GM12878 (cell line): Measurements from ENCODE around the gene NOTCH4. TPM values are rescaled to one million over a fixed set of nuclear protein-coding genes. Genes with fewer than 3 reads are reported as not detected.

Experiments
- ATAC-seq: fragments of 200-7000 bp; cut with Tn5 transposase; 3 replicates; pipeline ENCODE4 v1.9.1; 2020; ENCODE audit warnings: mild to moderate bottlenecking, moderate library complexity
- BruUV-seq: library from RNA; stranded (reverse); fragments of 400-500 nt; replicated peaks from 2 replicates; lab custom pipeline; 2021; lab: Mats Ljungman, UMichigan
- CTCF ChIA-PET: fragments of 300-600 bp; sonication (Branson Sonifier 250); formaldehyde crosslinking; extraction: SDS; loops from one replicate; lab custom pipeline; 2021; ENCODE audit warnings: inconsistent platforms; lab: Yijun Ruan, JAX
- POLR2A ChIA-PET: fragments of 350-600 bp; formaldehyde crosslinking; extraction: SDS; loops from one replicate; lab custom pipeline; 2021; ENCODE audit warnings: inconsistent platforms; lab: Charles Lee
- RAD21 ChIA-PET: fragments of 300-600 bp; sonication (Branson Sonifier 250); formaldehyde crosslinking; loops from one replicate; lab custom pipeline; 2023; ENCODE audit warnings: antibody characterized with exemption; ENCODE audit not compliant: unreplicated experiment; lab: Charles Lee
- SMC1A ChIA-PET: fragments of 300-600 bp; sonication (Branson Sonifier 250); formaldehyde crosslinking; loops from one replicate; lab custom pipeline; 2023; ENCODE audit not compliant: unreplicated experiment, uncharacterized antibody; lab: Charles Lee
- DNase-seq: peaks from one replicate; pipeline ENCODE4 v3.0.0-alpha.2; 2011; ENCODE audit warnings: low read depth, low spot score
- FAIRE-seq: peaks from 3 replicates; lab custom pipeline; 2011; peaks lifted over from hg19 to GRCh38; lab: Jason Lieb, UNC
- H2AFZ ChIP-seq: 2 replicates; pipeline ENCODE4 v1.6.0; 2011; ENCODE audit warnings: low read depth, low read length, control low read depth; ENCODE audit not compliant: control insufficient read depth
- H3K27ac ChIP-seq: 2 replicates; pipeline ENCODE4 v1.5.1; 2011; ENCODE audit warnings: control low read depth; ENCODE audit not compliant: control insufficient read depth, insufficient read depth
- H3K27me3 ChIP-seq, 2 experiments: replicated peaks in 1 of 2; 2 replicates each; pipeline versions ENCODE4 v1.6.0 to v1.6.1; 2011; ENCODE audit warnings: low read length in 1 of 2; ENCODE audit not compliant: control insufficient read depth in 2 of 2, insufficient read depth in 2 of 2
- H3K36me3 ChIP-seq, 2 experiments: 2 replicates each; pipeline ENCODE4 v1.5.1; 2011; ENCODE audit warnings: low read length in 1 of 2; ENCODE audit not compliant: control insufficient read depth in 2 of 2, insufficient read depth in 2 of 2
- H3K4me1 ChIP-seq: 2 replicates; pipeline ENCODE4 v1.6.1; 2011; ENCODE audit warnings: mild to moderate bottlenecking, low read length, moderate library complexity, mixed read lengths; ENCODE audit not compliant: control insufficient read depth, insufficient read depth
- H3K4me2 ChIP-seq: 2 replicates; pipeline ENCODE4 v1.6.0; 2011; ENCODE audit warnings: control low read depth; ENCODE audit not compliant: control insufficient read depth, insufficient read depth
- H3K4me3 ChIP-seq: fragments of 200-600 bp; sonication (generic); 2 replicates; pipeline ENCODE4 v1.5.1; 2016
- H3K79me2 ChIP-seq: 2 replicates; pipeline ENCODE4 v1.6.0; 2011; ENCODE audit warnings: low read length; ENCODE audit not compliant: control insufficient read depth, insufficient read depth
- H3K9ac ChIP-seq: 2 replicates; pipeline ENCODE4 v1.8.0; 2011; ENCODE audit warnings: low read length, control low read depth, mixed read lengths; ENCODE audit not compliant: control insufficient read depth, insufficient read depth
- H3K9me3 ChIP-seq: replicated peaks from 3 replicates; pipeline ENCODE4 v1.5.1; 2011; ENCODE audit warnings: mild to moderate bottlenecking, low read length; ENCODE audit not compliant: control insufficient read depth, insufficient read depth
- H4K20me1 ChIP-seq: 2 replicates; pipeline ENCODE4 v1.6.0; 2011; ENCODE audit not compliant: control insufficient read depth, insufficient read depth
- BCL3 ChIP-seq: IDR thresholded peaks from 2 replicates; pipeline ENCODE4 v1.6.1; 2011; ENCODE audit warnings: borderline replicate concordance, low read depth, mild to moderate bottlenecking, moderate library complexity, low read length; ENCODE audit not compliant: insufficient read depth, poor library complexity, severe bottlenecking
- EP300 ChIP-seq, 2 experiments: fragments of 150-350 bp in 1 of 2; IDR thresholded peaks; 2 replicates each; pipeline ENCODE4 v1.6.1; 2011 to 2012; ENCODE audit warnings: low read depth in 2 of 2, low read length in 2 of 2, borderline replicate concordance in 1 of 2, improper control_type of control experiment in 1 of 2, inconsistent platforms in 1 of 2; ENCODE audit not compliant: control insufficient read depth in 1 of 2
- FOXK2 ChIP-seq: fragments of 450-650 bp; IDR thresholded peaks from 2 replicates; pipeline ENCODE4 v1.6.1; 2017; ENCODE audit warnings: mild to moderate bottlenecking, moderate library complexity
- GATAD2B ChIP-seq: fragments of 450-650 bp; conservative IDR thresholded peaks from 2 replicates; pipeline ENCODE4 v1.6.1; 2017; ENCODE audit warnings: low read depth, mild to moderate bottlenecking, moderate library complexity
- MEF2A ChIP-seq: IDR thresholded peaks from 2 replicates; pipeline ENCODE4 v1.6.1; 2011; ENCODE audit warnings: low read depth, mild to moderate bottlenecking, low read length, moderate library complexity; ENCODE audit not compliant: insufficient read depth
- MYB ChIP-seq: fragments of 150-350 bp; IDR thresholded peaks from 2 replicates; pipeline ENCODE4 v1.6.1; 2014; ENCODE audit warnings: mild to moderate bottlenecking, low read depth, low read length, borderline replicate concordance
- MYC ChIP-seq: IDR thresholded peaks from 2 replicates; pipeline ENCODE4 v1.6.1; 2011; ENCODE audit warnings: mild to moderate bottlenecking, low read length, moderate library complexity, inconsistent platforms; ENCODE audit not compliant: insufficient read depth, insufficient replicate concordance, insufficient read length, severe bottlenecking
- NFYA ChIP-seq: IDR thresholded peaks from 2 replicates; pipeline ENCODE4 v1.6.1; 2011; ENCODE audit warnings: low read depth, mild to moderate bottlenecking, low read length, improper control_type of control experiment, borderline replicate concordance
- NR2C1 ChIP-seq: fragments of 450-650 bp; IDR thresholded peaks from 2 replicates; pipeline ENCODE4 v1.6.1; 2017; ENCODE audit warnings: antibody characterized with exemption, mild to moderate bottlenecking, moderate library complexity
- PAX8 ChIP-seq: fragments of 450-650 bp; IDR thresholded peaks from 2 replicates; pipeline ENCODE4 v1.6.1; 2017; ENCODE audit warnings: mild to moderate bottlenecking, moderate library complexity
- POU2F2 ChIP-seq: IDR thresholded peaks from 3 replicates; pipeline ENCODE4 v1.6.1; 2011; ENCODE audit warnings: low read depth, mild to moderate bottlenecking, low read length, borderline replicate concordance
- RAD21 ChIP-seq: IDR thresholded peaks from 2 replicates; pipeline ENCODE4 v1.6.1; 2011; ENCODE audit warnings: mild to moderate bottlenecking, low read depth, low read length, moderate library complexity; ENCODE audit not compliant: insufficient read depth
- SMAD5 ChIP-seq: IDR thresholded peaks from 2 replicates; pipeline ENCODE4 v1.6.1; 2016; ENCODE audit warnings: antibody characterized with exemption, low read depth
- SP1 ChIP-seq: IDR thresholded peaks from one replicate; pipeline ENCODE4 v1.6.1; 2011; ENCODE audit warnings: low read depth, low read length
- TCF3 ChIP-seq: IDR thresholded peaks from 2 replicates; pipeline ENCODE4 v1.6.1; 2012; ENCODE audit warnings: low read depth, mild to moderate bottlenecking, low read length, borderline replicate concordance; ENCODE audit not compliant: insufficient read depth
- ZBED1 ChIP-seq: IDR thresholded peaks from 2 replicates; pipeline ENCODE4 v1.6.1; 2016; ENCODE audit warnings: borderline replicate concordance
- ZZZ3 ChIP-seq: IDR thresholded peaks from 2 replicates; pipeline ENCODE4 v1.6.1; 2011; ENCODE audit warnings: low read depth; ENCODE audit not compliant: control insufficient read depth, insufficient read length
- WGBS: methylation state at CpG from one replicate; pipeline ENCODE4 v1.1.6; 2016; ENCODE audit warnings: low lambda C conversion rate; ENCODE audit not compliant: insufficient replicate concordance, insufficient coverage; ENCODE audit errors: missing lambda C conversion rate; 5-methylcytosine and 5-hydroxymethylcytosine counted together
- in situ Hi-C: fragments of 300-500 bp; cut with MboI; formaldehyde crosslinking; loops from 9 replicates; pipeline ENCODE4 v1.14.3; 2018; ENCODE audit warnings: mixed read lengths
- intact Hi-C: fragments of 100-400 bp; cut with micrococcal nuclease; formaldehyde crosslinking; loops from one replicate; pipeline ENCODE4 v1.14.2; 2022; ENCODE audit not compliant: unreplicated experiment
- polyA plus RNA-seq, 11 experiments: library from polyadenylated mRNA; depleted of rRNA in 4 of 11; unstranded in 6 of 11; stranded (reverse) in 5 of 11; fragments of >200 nt; fragmentation: Nextera tagmentation in 4 of 11; fragmentation: Illumina TruSeq in 1 of 11; extraction: Ambion mirVana in 4 of 11; extraction: Trizol in 1 of 11; gene quantifications; 1 replicate in 1 of 11; 2 replicates in 10 of 11; pipeline versions ENCODE4 v1.2.1 to v1.2.3, GENCODE V29; 2011 to 2016; ENCODE audit warnings: inconsistent platforms in 2 of 11, missing spikeins in 2 of 11, low read depth in 1 of 11
- total RNA-seq, 4 experiments: library from RNA; depleted of rRNA in 3 of 4; stranded (reverse); fragments of >200 nt in 3 of 4; fragmentation: Illumina TruSeq in 1 of 4; extraction: Trizol in 1 of 4; gene quantifications; 2 replicates each; pipeline versions ENCODE4 v1.2.1 to v1.2.3, GENCODE V29; 2013 to 2021
- TF ChIP-seq, protein P1 (sequence below): IDR thresholded peaks from 2 replicates; pipeline ENCODE4 v1.6.1; 2012; ENCODE audit warnings: low read length, inconsistent platforms

Gene NOTCH4
- total and polyA plus RNA-seq, 10 of the 15 experiments (the other 5 are each of a cell fraction or from before 2014, with no cell fraction given) = 0.66 to 3.3 (median 1.4) TPM

- H2AFZ ChIP-seq = peak overlapping the region; percentile 84
- peak overlapping the region; percentile 99 for H3K27ac ChIP-seq
- intact Hi-C loops = loop anchor here (1.0 to 5.0 kb wide), 2 partner anchors 41 to 77 kb away; no protein-coding TSS in a partner anchor
- no peaks in the 10 kb centered on the region for H3K9me3 ChIP-seq
- H3K4me2 ChIP-seq = peak overlapping the region; percentile 79
- in situ Hi-C loops = no loop called here
- ChIA-PET SMC1A (interaction anchor here (0.6 to 1.9 kb wide), 11 partner anchors 8 to 237 kb away, joined by 3 to 17 read pairs (median 3); partner anchors contain the start of genes AGPAT1, ATF6B, FKBPL and NELFE), POLR2A (interaction anchor here (0.6 to 2.6 kb wide), 24 partner anchors 11 to 1216 kb away, joined by 3 to 51 read pairs (median 4); partner anchors contain the start of genes AGPAT1, ATF6B, EGFL8 and FKBPL), CTCF (interaction anchor here (0.6 to 4.2 kb wide), 20 partner anchors 9 to 642 kb away, joined by 3 to 35 read pairs (median 4); partner anchors contain the start of genes AGPAT1, ATF6B, EGFL8 and FKBPL), RAD21 (interaction anchor here (0.6 to 1.8 kb wide), 21 partner anchors 13 to 657 kb away, joined by 3 to 17 read pairs (median 4); partner anchors contain the start of genes AGPAT1, ATF6B, CLIC1 and DXO)
- H3K36me3 ChIP-seq = no peaks in the 10 kb centered on the region; a peak in 1 of 4 replicates
- H4K20me1 ChIP-seq = no peaks in the 10 kb centered on the region
- peak; percentile 82 for ATAC-seq
- no peaks in the 10 kb centered on the region for H3K27me3 ChIP-seq
- TSS peak; percentile 86 for BruUV-seq
- FAIRE-seq = peak; percentile 57
- peak overlapping the region; percentile 100 for H3K9ac ChIP-seq
- H3K4me1 ChIP-seq = peaks cover 26% of the 10 kb centered on the region
- peak; percentile 48 for DNase-seq
- peaks cover 25% of the 10 kb centered on the region for H3K79me2 ChIP-seq
- peak overlapping the region; percentile 76 for H3K4me3 ChIP-seq
- under 1% methylated on average over 58 of the region's 58 CpGs for WGBS
- no peak for TF ChIP-seq TCF3
- no peak for TF ChIP-seq FOXK2
- no peak for TF ChIP-seq ZZZ3
- peak; percentile 84 for TF ChIP-seq BCL3
- TF ChIP-seq POU2F2 = peak; percentile 75; the same call in 2 of the 3 replicates
- no peak for TF ChIP-seq NFYA
- peak; percentile 75; the same call in 1 of the 2 replicates for TF ChIP-seq SMAD5
- TF ChIP-seq PAX8 = no peak
- TF ChIP-seq NR2C1 = no peak
- TF ChIP-seq, protein P1, sequence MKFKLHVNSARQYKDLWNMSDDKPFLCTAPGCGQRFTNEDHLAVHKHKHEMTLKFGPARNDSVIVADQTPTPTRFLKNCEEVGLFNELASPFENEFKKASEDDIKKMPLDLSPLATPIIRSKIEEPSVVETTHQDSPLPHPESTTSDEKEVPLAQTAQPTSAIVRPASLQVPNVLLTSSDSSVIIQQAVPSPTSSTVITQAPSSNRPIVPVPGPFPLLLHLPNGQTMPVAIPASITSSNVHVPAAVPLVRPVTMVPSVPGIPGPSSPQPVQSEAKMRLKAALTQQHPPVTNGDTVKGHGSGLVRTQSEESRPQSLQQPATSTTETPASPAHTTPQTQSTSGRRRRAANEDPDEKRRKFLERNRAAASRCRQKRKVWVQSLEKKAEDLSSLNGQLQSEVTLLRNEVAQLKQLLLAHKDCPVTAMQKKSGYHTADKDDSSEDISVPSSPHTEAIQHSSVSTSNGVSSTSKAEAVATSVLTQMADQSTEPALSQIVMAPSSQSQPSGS = no peak
- peak; percentile 44 for TF ChIP-seq SP1
- peak; percentile 97 for TF ChIP-seq GATAD2B
- TF ChIP-seq MEF2A = no peak
- no peak; the same call in 1 of the 2 replicates for TF ChIP-seq MYB
- no peak for TF ChIP-seq RAD21
- no peak for TF ChIP-seq MYC
- peak; percentile 69 to 75 for TF ChIP-seq EP300 (IDR thresholded peaks at IDR 0.05; ENCODE audit: borderline replicate concordance in 1 of 2, control insufficient read depth in 1 of 2, low read depth in 2 of 2, low read length in 2 of 2)
- peak; percentile 61; the same call in 1 of the 2 replicates for TF ChIP-seq ZBED1
Measured at GRCh38 chr6:32195902-32196681, 27.8 kb downstream of the NOTCH4 start.
